ENCODE results near the gene SF1.

Gene SF1

GRCh38 chr11:64777449-64778222, 706 bp downstream of the SF1 start:
- peak; percentile 86 for DNase-seq

- no peak for DNase-seq
Observed at GRCh38 chr11:64776875-64777274, 1.5 kb downstream of the SF1 start.

GRCh38 chr11:64776425-64776824, 1.9 kb downstream of the SF1 start:
- no peak for DNase-seq

GRCh38 chr11:64774144-64774543, 4.2 kb downstream of the SF1 start:
- DNase-seq = no peak

GRCh38 chr11:64772303-64773018, 5.9 kb downstream of the SF1 start:
- no peak for DNase-seq

GRCh38 chr11:64771861-64772260, 6.5 kb downstream of the SF1 start:
- DNase-seq = no peak

GRCh38 chr11:64770120-64770519, 8.2 kb downstream of the SF1 start:
- no peak for DNase-seq

- no peak for DNase-seq
Observed at GRCh38 chr11:64769283-64769682, 9.1 kb downstream of the SF1 start.

GRCh38 chr11:64768300-64768694, 10.0 kb downstream of the SF1 start:
- no peak for DNase-seq

- peak; percentile 94 for DNase-seq
Observed at GRCh38 chr11:64767344-64768299, 10.7 kb downstream of the SF1 start.

- no peak for DNase-seq
Observed at GRCh38 chr11:64766881-64767280, 11.5 kb downstream of the SF1 start.

GRCh38 chr11:64765851-64766665, 12.3 kb downstream of the SF1 start:
- no peak for DNase-seq

- no peak for DNase-seq
Observed at GRCh38 chr11:64765291-64765850, 13.0 kb downstream of the SF1 start.

GRCh38 chr11:64764753-64765152, 13.6 kb downstream of the SF1 start:
- DNase-seq = no peak

- DNase-seq = peak; percentile 55
Observed at GRCh38 chr11:64764040-64764611, 14.2 kb downstream of the SF1 start.

GRCh38 chr11:64763526-64764039, 14.8 kb downstream of the SF1 start:
- DNase-seq = no peak

GRCh38 chr11:64762674-64763525, 15.4 kb downstream of the SF1 start:
- no peak for DNase-seq

GRCh38 chr11:64762277-64762673, 16.1 kb downstream of the SF1 start:
- DNase-seq = no peak

- no peak for DNase-seq
Observed at GRCh38 chr11:64760759-64761420, 17.5 kb downstream of the SF1 start.

All from stimulated activated CD8-positive, alpha-beta memory T cell treated with anti-CD3 and anti-CD28 coated beads, Interleukin-4, amount 100 ng/mL, for 48 hours (primary cell).